SKM-1 (cell line): ENCODE measurements around the gene CALN1.
"Not testable (repeated sequence)": the region's sequence is repeated elsewhere in the genome, so short reads cannot be mapped to it uniquely, and the experiment has no call there.

Experiments
- DNase-seq: peaks from one replicate; lab custom pipeline; 2025; ENCODE audit not compliant: unreplicated experiment; lab: John Stamatoyannopoulos, UW

The CALN1 gene

GRCh38 chr7:71991586-71991985 lies 420.6 kb downstream of the CALN1 start:
- no peak for DNase-seq

- no peak for DNase-seq
These were observed 422.0 kb downstream of the CALN1 start for GRCh38 chr7:71990138-71990462.

GRCh38 chr7:71988201-71988600 lies 423.9 kb downstream of the CALN1 start:
- no peak for DNase-seq

GRCh38 chr7:71987200-71987767 lies 424.9 kb downstream of the CALN1 start:
- DNase-seq: no peak

GRCh38 chr7:71984348-71984747 lies 427.8 kb downstream of the CALN1 start:
- DNase-seq: no peak

GRCh38 chr7:71982851-71983250 lies 429.3 kb downstream of the CALN1 start:
- DNase-seq: no peak

GRCh38 chr7:71976645-71977044 lies 435.5 kb downstream of the CALN1 start:
- no peak for DNase-seq

- DNase-seq: no peak
These were observed 437.5 kb downstream of the CALN1 start for GRCh38 chr7:71974611-71975010.

- DNase-seq: no peak
These were observed 439.6 kb downstream of the CALN1 start for GRCh38 chr7:71972534-71972933.

- no peak for DNase-seq
These were observed 441.4 kb downstream of the CALN1 start for GRCh38 chr7:71970725-71971124.

- no peak for DNase-seq
These were observed 449.5 kb downstream of the CALN1 start for GRCh38 chr7:71962636-71963035.

GRCh38 chr7:71961283-71961682 lies 450.9 kb downstream of the CALN1 start:
- no peak for DNase-seq

GRCh38 chr7:71942115-71942514 lies 470.0 kb downstream of the CALN1 start:
- no peak for DNase-seq

GRCh38 chr7:71937840-71938371 lies 474.2 kb downstream of the CALN1 start:
- DNase-seq: no peak

GRCh38 chr7:71935674-71936073 lies 476.5 kb downstream of the CALN1 start:
- DNase-seq: no peak

GRCh38 chr7:71933426-71933825 lies 478.7 kb downstream of the CALN1 start:
- no peak for DNase-seq

GRCh38 chr7:71925663-71926062 lies 486.5 kb downstream of the CALN1 start:
- DNase-seq: no peak

GRCh38 chr7:71914204-71914603 lies 497.9 kb downstream of the CALN1 start:
- not testable (repeated sequence) for DNase-seq

GRCh38 chr7:71912476-71912875 lies 499.7 kb downstream of the CALN1 start:
- no peak for DNase-seq

- no peak for DNase-seq
These were observed 501.1 kb downstream of the CALN1 start for GRCh38 chr7:71911051-71911450.

- DNase-seq: no peak
These were observed 506.3 kb downstream of the CALN1 start for GRCh38 chr7:71905821-71906220.

- no peak for DNase-seq
These were observed 507.7 kb downstream of the CALN1 start for GRCh38 chr7:71904484-71904883.

- no peak for DNase-seq
These were observed 511.6 kb downstream of the CALN1 start for GRCh38 chr7:71900556-71900955.
